ENCODE data around the gene GPX5.

DNA sequence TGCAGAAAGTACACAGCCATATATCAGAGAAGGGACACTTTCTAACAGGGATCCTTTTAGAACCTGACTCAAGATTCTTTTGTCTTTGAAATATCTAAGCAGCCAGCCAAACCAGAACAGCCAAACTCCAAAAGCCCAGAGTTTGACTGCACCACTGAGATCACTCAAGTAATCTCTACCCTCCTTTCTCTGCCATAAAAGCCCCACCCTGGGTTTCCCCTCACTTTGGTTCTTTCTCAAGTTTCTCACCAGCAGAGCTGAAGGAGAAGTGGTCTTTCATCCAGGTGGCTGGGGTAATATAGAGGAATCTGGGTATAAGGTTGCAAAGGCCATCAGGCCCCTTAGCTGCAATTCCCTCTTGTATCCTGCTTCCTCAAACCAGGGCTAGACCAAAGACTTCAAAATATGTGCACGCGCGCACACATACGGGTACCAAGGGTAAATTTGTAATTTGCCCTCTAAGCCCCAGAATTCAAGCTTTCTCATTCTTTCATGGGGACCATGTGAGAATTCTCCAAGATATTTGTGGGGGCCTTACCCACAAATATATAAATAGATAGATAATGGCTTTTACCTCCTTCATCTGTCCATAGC, 42.9 kb downstream of the GPX5 start:
- TF ChIP-seq, protein P1, sequence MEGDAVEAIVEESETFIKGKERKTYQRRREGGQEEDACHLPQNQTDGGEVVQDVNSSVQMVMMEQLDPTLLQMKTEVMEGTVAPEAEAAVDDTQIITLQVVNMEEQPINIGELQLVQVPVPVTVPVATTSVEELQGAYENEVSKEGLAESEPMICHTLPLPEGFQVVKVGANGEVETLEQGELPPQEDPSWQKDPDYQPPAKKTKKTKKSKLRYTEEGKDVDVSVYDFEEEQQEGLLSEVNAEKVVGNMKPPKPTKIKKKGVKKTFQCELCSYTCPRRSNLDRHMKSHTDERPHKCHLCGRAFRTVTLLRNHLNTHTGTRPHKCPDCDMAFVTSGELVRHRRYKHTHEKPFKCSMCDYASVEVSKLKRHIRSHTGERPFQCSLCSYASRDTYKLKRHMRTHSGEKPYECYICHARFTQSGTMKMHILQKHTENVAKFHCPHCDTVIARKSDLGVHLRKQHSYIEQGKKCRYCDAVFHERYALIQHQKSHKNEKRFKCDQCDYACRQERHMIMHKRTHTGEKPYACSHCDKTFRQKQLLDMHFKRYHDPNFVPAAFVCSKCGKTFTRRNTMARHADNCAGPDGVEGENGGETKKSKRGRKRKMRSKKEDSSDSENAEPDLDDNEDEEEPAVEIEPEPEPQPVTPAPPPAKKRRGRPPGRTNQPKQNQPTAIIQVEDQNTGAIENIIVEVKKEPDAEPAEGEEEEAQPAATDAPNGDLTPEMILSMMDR (IDR thresholded peaks at IDR 0.05; ENCODE audit: insufficient read depth, low read depth, low read length), result no peak
- no peak for TF ChIP-seq EZH2 (IDR thresholded peaks at IDR 0.05; ENCODE audit: insufficient read depth, low read length)
